Heart left ventricle (tissue), 13 donors: ENCODE data around the gene VAPB.

Experiments
- CTCF ChIP-seq, 12 donors: fragments of 200-600 bp; sonication (generic) in 4 of 12; IDR thresholded peaks; one replicate each; pipeline versions ENCODE4 v1.5.0 to v1.8.0; 2018 to 2022; ENCODE audit warnings: antibody characterized with exemption in 12 of 12, mild to moderate bottlenecking in 5 of 12
- POLR2A ChIP-seq, 2 donors: fragments of 450-650 bp; IDR thresholded peaks; one replicate each; pipeline ENCODE4 v1.6.1; 2017; ENCODE audit warnings: antibody characterized with exemption in 2 of 2, mild to moderate bottlenecking in 2 of 2, moderate library complexity in 2 of 2
- donor health status: ischemic (EF 13 %, LVEDD 7.1; RV severe dilation, severe dysfunction).
- donor health status: DM: no; HTN: yes; CAD: no.
- donor health status: DM: no; HTN: no; CAD: no.
- donor health status: ischemic (EF 25% LVEDD 6.9; RV normal size, moderate dysfunction).
- donor health status: ischemic (EF 25% LVEDD 5.7; RV mildly dilated, moderate dysfunction).
- donor health status: ischemic (EF 35%, LVEDD 5.7; RV mildly dilated, moderate dysfunction).
- donor health status: nonischemic (EF 11% LVEDD 7.7; RV severe dilation, severe dysfunction).
- donor health status: DM: yes; HTN: yes; CAD: no.
- donor health status: PGD.
- donor health status: ischemic (EF 29% LVEDD 5.4; RV normal size, mild dysfunction).
- donor health status: nonischemic (EF 23%, LVEDD 6.1; RV moderate dilation, normal function).

DNA sequence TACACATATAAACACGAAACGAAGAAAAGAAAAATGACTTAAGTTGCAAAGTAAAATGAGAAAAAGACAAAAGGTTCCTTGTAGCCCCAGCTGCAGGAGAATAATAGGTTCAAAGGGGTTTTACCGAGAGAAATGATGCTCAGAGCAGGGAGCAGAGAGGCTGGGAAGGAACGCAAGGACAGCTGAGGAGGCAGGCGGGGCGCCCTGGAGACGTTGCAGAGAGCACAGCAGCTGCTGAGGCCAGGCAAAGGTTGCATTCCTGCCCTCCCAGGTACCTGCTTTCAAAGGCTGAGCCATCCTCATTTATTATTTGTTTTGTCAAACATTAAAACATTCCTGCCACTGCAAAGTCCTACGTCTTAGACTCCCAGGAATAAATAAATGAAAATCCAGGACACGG lies 16.2 kb upstream of the VAPB start:
- TF ChIP-seq CTCF (IDR thresholded peaks at IDR 0.05), result no peak
- no peak for TF ChIP-seq POLR2A (IDR thresholded peaks at IDR 0.05)
